Heart left ventricle (tissue), 13 donors: Measurements from ENCODE around the gene SEC14L1.

Experiments
- CTCF ChIP-seq, 12 donors: fragments of 200-600 bp; sonication (generic) in 4 of 12; IDR thresholded peaks; one replicate each; pipeline versions ENCODE4 v1.5.0 to v1.8.0; 2018 to 2022; ENCODE audit warnings: antibody characterized with exemption in 12 of 12, mild to moderate bottlenecking in 5 of 12
- POLR2A ChIP-seq, 2 donors: fragments of 450-650 bp; IDR thresholded peaks; one replicate each; pipeline ENCODE4 v1.6.1; 2017; ENCODE audit warnings: antibody characterized with exemption in 2 of 2, mild to moderate bottlenecking in 2 of 2, moderate library complexity in 2 of 2
- donor health status: ischemic (EF 13 %, LVEDD 7.1; RV severe dilation, severe dysfunction).
- donor health status: DM: no; HTN: yes; CAD: no.
- donor health status: DM: no; HTN: no; CAD: no.
- donor health status: ischemic (EF 25% LVEDD 6.9; RV normal size, moderate dysfunction).
- donor health status: ischemic (EF 25% LVEDD 5.7; RV mildly dilated, moderate dysfunction).
- donor health status: ischemic (EF 35%, LVEDD 5.7; RV mildly dilated, moderate dysfunction).
- donor health status: nonischemic (EF 11% LVEDD 7.7; RV severe dilation, severe dysfunction).
- donor health status: DM: yes; HTN: yes; CAD: no.
- donor health status: PGD.
- donor health status: ischemic (EF 29% LVEDD 5.4; RV normal size, mild dysfunction).
- donor health status: nonischemic (EF 23%, LVEDD 6.1; RV moderate dilation, normal function).

- TF ChIP-seq CTCF (IDR thresholded peaks at IDR 0.05) (no peak), POLR2A (IDR thresholded peaks at IDR 0.05) (no peak)
These were observed 86.9 kb downstream of the SEC14L1 start for GRCh38 chr17:77227461-77228240.
